WTC11 (cell line): Measurements from ENCODE around the gene HECTD4. TPM values are rescaled to one million over a fixed set of nuclear protein-coding genes. Genes with fewer than 3 reads are reported as not detected.

Experiments used
- ATAC-seq: fragments of 200-7000 bp; cut with Tn5 transposase; 2 replicates; pipeline ENCODE4 v1.10.0; 2021; ENCODE audit warnings: mild to moderate bottlenecking, moderate library complexity
- CTCF ChIA-PET: fragments of 300-600 bp; sonication (Branson Sonifier 250); formaldehyde crosslinking; loops from one replicate; lab custom pipeline; 2021; ENCODE audit warnings: antibody characterized with exemption; lab: Charles Lee
- POLR2A ChIA-PET: fragments of 350-600 bp; sonication (Branson Sonifier 250); formaldehyde crosslinking; loops from one replicate; lab custom pipeline; 2021; ENCODE audit warnings: antibody characterized with exemption; lab: Charles Lee
- DNase-seq: peaks from one replicate; pipeline ENCODE4 v3.0.0; 2021; ENCODE audit warnings: low spot score
- H3K27ac Mint-ChIP-seq: 2 replicates; pipeline ENCODE4 v1.8.0; 2021; ENCODE audit warnings: mixed read lengths
- H3K27me3 Mint-ChIP-seq: 2 replicates; pipeline ENCODE4 v1.8.0; 2021; ENCODE audit warnings: low read depth, mild to moderate bottlenecking, moderate library complexity, mixed read lengths
- H3K36me3 Mint-ChIP-seq: 2 replicates; pipeline ENCODE4 v1.8.0; 2021; ENCODE audit warnings: mixed read lengths
- H3K4me1 Mint-ChIP-seq: 2 replicates; pipeline ENCODE4 v1.8.0; 2022; ENCODE audit warnings: mixed read lengths
- H3K4me3 Mint-ChIP-seq: 2 replicates; pipeline ENCODE4 v1.8.0; 2021; ENCODE audit warnings: mild to moderate bottlenecking, moderate library complexity, mixed read lengths
- H3K9me3 Mint-ChIP-seq: 2 replicates; pipeline ENCODE4 v1.8.0; 2021; ENCODE audit warnings: mixed read lengths
- ATF1 ChIP-seq: sonication (generic); formaldehyde crosslinking; IDR thresholded peaks from 2 replicates; pipeline ENCODE4 v1.8.1; 2023; ENCODE audit warnings: mild to moderate bottlenecking, moderate library complexity, missing genetic modification reagents
- CBFB ChIP-seq: sonication (generic); formaldehyde crosslinking; IDR thresholded peaks from 2 replicates; pipeline ENCODE4 v1.8.1; 2022; ENCODE audit warnings: mild to moderate bottlenecking, low read depth, missing genetic modification reagents
- FOXJ3 ChIP-seq: sonication (generic); formaldehyde crosslinking; IDR thresholded peaks from 2 replicates; pipeline ENCODE4 v1.9.0; 2021; ENCODE audit warnings: missing genetic modification reagents, mild to moderate bottlenecking, borderline replicate concordance
- FOXK1 ChIP-seq: sonication (generic); formaldehyde crosslinking; IDR thresholded peaks from 2 replicates; pipeline ENCODE4 v1.8.0; 2022; ENCODE audit warnings: mild to moderate bottlenecking, moderate library complexity, missing genetic modification reagents
- FOXP1 ChIP-seq: sonication (generic); formaldehyde crosslinking; IDR thresholded peaks from 2 replicates; pipeline ENCODE4 v1.8.0; 2022; ENCODE audit warnings: missing genetic modification reagents, mild to moderate bottlenecking, moderate library complexity, borderline replicate concordance
- IRF1 ChIP-seq: sonication (generic); formaldehyde crosslinking; IDR thresholded peaks from 2 replicates; pipeline ENCODE4 v1.8.0; 2023; ENCODE audit warnings: missing genetic modification reagents
- JAZF1 ChIP-seq: fragments of 250-450 bp; sonication (Bioruptor Pico); IDR thresholded peaks from 2 replicates; pipeline ENCODE4 v1.9.0; 2021; ENCODE audit warnings: moderate library complexity, mild to moderate bottlenecking, inconsistent platforms
- KAT7 ChIP-seq: sonication (generic); formaldehyde crosslinking; IDR thresholded peaks from 2 replicates; pipeline ENCODE4 v1.8.1; 2023; ENCODE audit warnings: missing genetic modification reagents, mild to moderate bottlenecking, borderline replicate concordance
- NR3C1 ChIP-seq: sonication (generic); formaldehyde crosslinking; conservative IDR thresholded peaks from 2 replicates; pipeline ENCODE4 v1.8.1; 2023; ENCODE audit warnings: low read depth, mild to moderate bottlenecking, missing genetic modification reagents
- OVOL2 ChIP-seq: fragments of 250-450 bp; sonication (Bioruptor Pico); IDR thresholded peaks from 2 replicates; pipeline ENCODE4 v1.9.0; 2021; ENCODE audit warnings: mild to moderate bottlenecking, borderline replicate concordance
- SP1 ChIP-seq: sonication (generic); formaldehyde crosslinking; conservative IDR thresholded peaks from 2 replicates; pipeline ENCODE4 v1.8.1; 2022; ENCODE audit warnings: missing genetic modification reagents
- ZNF121 ChIP-seq: sonication (generic); formaldehyde crosslinking; IDR thresholded peaks from 2 replicates; pipeline ENCODE4 v1.8.0; 2023; ENCODE audit warnings: missing genetic modification reagents
- ZNF138 ChIP-seq: sonication (generic); formaldehyde crosslinking; conservative IDR thresholded peaks from 2 replicates; pipeline ENCODE4 v1.8.1; 2022; ENCODE audit warnings: mild to moderate bottlenecking, moderate library complexity, missing genetic modification reagents
- ZNF219 ChIP-seq: sonication (generic); formaldehyde crosslinking; IDR thresholded peaks from 2 replicates; pipeline ENCODE4 v1.8.0; 2023; ENCODE audit warnings: missing genetic modification reagents, mild to moderate bottlenecking, borderline replicate concordance
- ZNF232 ChIP-seq: sonication (generic); formaldehyde crosslinking; IDR thresholded peaks from 2 replicates; pipeline ENCODE4 v1.8.0; 2022; ENCODE audit warnings: mild to moderate bottlenecking, missing genetic modification reagents
- ZNF423 ChIP-seq: fragments of 250-450 bp; sonication (Bioruptor Pico); IDR thresholded peaks from 2 replicates; pipeline ENCODE4 v2.1.2; 2022; ENCODE audit warnings: mild to moderate bottlenecking, moderate library complexity
- total RNA-seq: library from RNA; stranded (reverse); gene quantifications from 3 replicates; pipeline ENCODE4 v1.2.3, GENCODE V29; 2021
- TF ChIP-seq, protein P1 (sequence below): fragments of 250-450 bp; sonication (Bioruptor Pico); IDR thresholded peaks from 2 replicates; pipeline ENCODE4 v1.9.0; 2021; ENCODE audit warnings: mild to moderate bottlenecking
- TF ChIP-seq, protein P2 (sequence below): fragments of 200-600 bp; IDR thresholded peaks from 2 replicates; pipeline ENCODE4 v1.8.0; 2022; ENCODE audit warnings: antibody characterized with exemption
- TF ChIP-seq, protein P3 (sequence below): sonication (generic); formaldehyde crosslinking; IDR thresholded peaks from 2 replicates; pipeline ENCODE4 v1.8.0; 2022; ENCODE audit warnings: missing genetic modification reagents
- TF ChIP-seq, protein P4 (sequence below): sonication (generic); formaldehyde crosslinking; IDR thresholded peaks from 2 replicates; pipeline ENCODE4 v1.8.1; 2022; ENCODE audit warnings: mild to moderate bottlenecking, missing genetic modification reagents, moderate library complexity, borderline replicate concordance
- TF ChIP-seq, protein P5 (sequence below): sonication (generic); formaldehyde crosslinking; conservative IDR thresholded peaks from 2 replicates; pipeline ENCODE4 v1.8.1; 2022; ENCODE audit warnings: mild to moderate bottlenecking, missing genetic modification reagents

The HECTD4 gene
- total RNA-seq, 1 experiment from 2014 or later: 31.7 TPM

- H3K27me3 Mint-ChIP-seq: no peaks in the 10 kb centered on the region
- H3K36me3 Mint-ChIP-seq: peaks cover 7% of the 10 kb centered on the region
- peak overlapping the region; percentile 75; the same call in 1 of the 2 replicates for H3K27ac Mint-ChIP-seq
- peaks cover 12% of the 10 kb centered on the region for H3K4me1 Mint-ChIP-seq
- no peaks in the 10 kb centered on the region for H3K9me3 Mint-ChIP-seq
- TF ChIP-seq NR3C1 (CRISPR knock-in tag) (no peak), SP1 (CRISPR knock-in tag) (no peak), OVOL2 (no peak), ZNF423 (CRISPR knock-in tag) (no peak)
- TF ChIP-seq, protein P1, sequence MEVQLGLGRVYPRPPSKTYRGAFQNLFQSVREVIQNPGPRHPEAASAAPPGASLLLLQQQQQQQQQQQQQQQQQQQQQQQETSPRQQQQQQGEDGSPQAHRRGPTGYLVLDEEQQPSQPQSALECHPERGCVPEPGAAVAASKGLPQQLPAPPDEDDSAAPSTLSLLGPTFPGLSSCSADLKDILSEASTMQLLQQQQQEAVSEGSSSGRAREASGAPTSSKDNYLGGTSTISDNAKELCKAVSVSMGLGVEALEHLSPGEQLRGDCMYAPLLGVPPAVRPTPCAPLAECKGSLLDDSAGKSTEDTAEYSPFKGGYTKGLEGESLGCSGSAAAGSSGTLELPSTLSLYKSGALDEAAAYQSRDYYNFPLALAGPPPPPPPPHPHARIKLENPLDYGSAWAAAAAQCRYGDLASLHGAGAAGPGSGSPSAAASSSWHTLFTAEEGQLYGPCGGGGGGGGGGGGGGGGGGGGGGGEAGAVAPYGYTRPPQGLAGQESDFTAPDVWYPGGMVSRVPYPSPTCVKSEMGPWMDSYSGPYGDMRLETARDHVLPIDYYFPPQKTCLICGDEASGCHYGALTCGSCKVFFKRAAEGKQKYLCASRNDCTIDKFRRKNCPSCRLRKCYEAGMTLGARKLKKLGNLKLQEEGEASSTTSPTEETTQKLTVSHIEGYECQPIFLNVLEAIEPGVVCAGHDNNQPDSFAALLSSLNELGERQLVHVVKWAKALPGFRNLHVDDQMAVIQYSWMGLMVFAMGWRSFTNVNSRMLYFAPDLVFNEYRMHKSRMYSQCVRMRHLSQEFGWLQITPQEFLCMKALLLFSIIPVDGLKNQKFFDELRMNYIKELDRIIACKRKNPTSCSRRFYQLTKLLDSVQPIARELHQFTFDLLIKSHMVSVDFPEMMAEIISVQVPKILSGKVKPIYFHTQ (CRISPR knock-in tag): no peak
- TF ChIP-seq, all 79 proteins: peak for 0
- ChIA-PET CTCF (interaction anchor here (0.5 to 2.0 kb wide), 18 partner anchors 11 to 1666 kb away, joined by 3 to 23 read pairs (median 4); no protein-coding TSS in a partner anchor), POLR2A (no interaction called here)
- DNase-seq (peak; percentile 53), ATAC-seq (peak; percentile 95)
- no peak overlapping the region for H3K4me3 Mint-ChIP-seq
These were observed 120.7 kb downstream of the HECTD4 start for GRCh38 chr12:112261559-112261958.

- no peaks in the 10 kb centered on the region for H3K27me3 Mint-ChIP-seq
- ATAC-seq: no peak
- ChIA-PET POLR2A (interaction anchor here (0.6 kb wide), 2 partner anchors 8 to 54 kb away, joined by 3 read pairs; no protein-coding TSS in a partner anchor), CTCF (no interaction called here)
- DNase-seq: no peak
- TF ChIP-seq IRF1: no peak
- no peak for TF ChIP-seq ZNF121 (CRISPR knock-in tag)
- no peak for TF ChIP-seq FOXP1
- no peak for TF ChIP-seq NR3C1 (CRISPR knock-in tag)
- TF ChIP-seq, protein P2, sequence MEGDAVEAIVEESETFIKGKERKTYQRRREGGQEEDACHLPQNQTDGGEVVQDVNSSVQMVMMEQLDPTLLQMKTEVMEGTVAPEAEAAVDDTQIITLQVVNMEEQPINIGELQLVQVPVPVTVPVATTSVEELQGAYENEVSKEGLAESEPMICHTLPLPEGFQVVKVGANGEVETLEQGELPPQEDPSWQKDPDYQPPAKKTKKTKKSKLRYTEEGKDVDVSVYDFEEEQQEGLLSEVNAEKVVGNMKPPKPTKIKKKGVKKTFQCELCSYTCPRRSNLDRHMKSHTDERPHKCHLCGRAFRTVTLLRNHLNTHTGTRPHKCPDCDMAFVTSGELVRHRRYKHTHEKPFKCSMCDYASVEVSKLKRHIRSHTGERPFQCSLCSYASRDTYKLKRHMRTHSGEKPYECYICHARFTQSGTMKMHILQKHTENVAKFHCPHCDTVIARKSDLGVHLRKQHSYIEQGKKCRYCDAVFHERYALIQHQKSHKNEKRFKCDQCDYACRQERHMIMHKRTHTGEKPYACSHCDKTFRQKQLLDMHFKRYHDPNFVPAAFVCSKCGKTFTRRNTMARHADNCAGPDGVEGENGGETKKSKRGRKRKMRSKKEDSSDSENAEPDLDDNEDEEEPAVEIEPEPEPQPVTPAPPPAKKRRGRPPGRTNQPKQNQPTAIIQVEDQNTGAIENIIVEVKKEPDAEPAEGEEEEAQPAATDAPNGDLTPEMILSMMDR: no peak
- TF ChIP-seq ZNF219 (CRISPR knock-in tag): no peak
- TF ChIP-seq, protein P3, sequence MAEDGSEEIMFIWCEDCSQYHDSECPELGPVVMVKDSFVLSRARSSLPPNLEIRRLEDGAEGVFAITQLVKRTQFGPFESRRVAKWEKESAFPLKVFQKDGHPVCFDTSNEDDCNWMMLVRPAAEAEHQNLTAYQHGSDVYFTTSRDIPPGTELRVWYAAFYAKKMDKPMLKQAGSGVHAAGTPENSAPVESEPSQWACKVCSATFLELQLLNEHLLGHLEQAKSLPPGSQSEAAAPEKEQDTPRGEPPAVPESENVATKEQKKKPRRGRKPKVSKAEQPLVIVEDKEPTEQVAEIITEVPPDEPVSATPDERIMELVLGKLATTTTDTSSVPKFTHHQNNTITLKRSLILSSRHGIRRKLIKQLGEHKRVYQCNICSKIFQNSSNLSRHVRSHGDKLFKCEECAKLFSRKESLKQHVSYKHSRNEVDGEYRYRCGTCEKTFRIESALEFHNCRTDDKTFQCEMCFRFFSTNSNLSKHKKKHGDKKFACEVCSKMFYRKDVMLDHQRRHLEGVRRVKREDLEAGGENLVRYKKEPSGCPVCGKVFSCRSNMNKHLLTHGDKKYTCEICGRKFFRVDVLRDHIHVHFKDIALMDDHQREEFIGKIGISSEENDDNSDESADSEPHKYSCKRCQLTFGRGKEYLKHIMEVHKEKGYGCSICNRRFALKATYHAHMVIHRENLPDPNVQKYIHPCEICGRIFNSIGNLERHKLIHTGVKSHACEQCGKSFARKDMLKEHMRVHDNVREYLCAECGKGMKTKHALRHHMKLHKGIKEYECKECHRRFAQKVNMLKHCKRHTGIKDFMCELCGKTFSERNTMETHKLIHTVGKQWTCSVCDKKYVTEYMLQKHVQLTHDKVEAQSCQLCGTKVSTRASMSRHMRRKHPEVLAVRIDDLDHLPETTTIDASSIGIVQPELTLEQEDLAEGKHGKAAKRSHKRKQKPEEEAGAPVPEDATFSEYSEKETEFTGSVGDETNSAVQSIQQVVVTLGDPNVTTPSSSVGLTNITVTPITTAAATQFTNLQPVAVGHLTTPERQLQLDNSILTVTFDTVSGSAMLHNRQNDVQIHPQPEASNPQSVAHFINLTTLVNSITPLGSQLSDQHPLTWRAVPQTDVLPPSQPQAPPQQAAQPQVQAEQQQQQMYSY (CRISPR knock-in tag): no peak
- no peak for TF ChIP-seq JAZF1
- TF ChIP-seq, protein P4, sequence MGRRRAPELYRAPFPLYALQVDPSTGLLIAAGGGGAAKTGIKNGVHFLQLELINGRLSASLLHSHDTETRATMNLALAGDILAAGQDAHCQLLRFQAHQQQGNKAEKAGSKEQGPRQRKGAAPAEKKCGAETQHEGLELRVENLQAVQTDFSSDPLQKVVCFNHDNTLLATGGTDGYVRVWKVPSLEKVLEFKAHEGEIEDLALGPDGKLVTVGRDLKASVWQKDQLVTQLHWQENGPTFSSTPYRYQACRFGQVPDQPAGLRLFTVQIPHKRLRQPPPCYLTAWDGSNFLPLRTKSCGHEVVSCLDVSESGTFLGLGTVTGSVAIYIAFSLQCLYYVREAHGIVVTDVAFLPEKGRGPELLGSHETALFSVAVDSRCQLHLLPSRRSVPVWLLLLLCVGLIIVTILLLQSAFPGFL (CRISPR knock-in tag): no peak
- TF ChIP-seq ZNF232: no peak
- TF ChIP-seq FOXJ3 (CRISPR knock-in tag): no peak
- TF ChIP-seq, protein P5, sequence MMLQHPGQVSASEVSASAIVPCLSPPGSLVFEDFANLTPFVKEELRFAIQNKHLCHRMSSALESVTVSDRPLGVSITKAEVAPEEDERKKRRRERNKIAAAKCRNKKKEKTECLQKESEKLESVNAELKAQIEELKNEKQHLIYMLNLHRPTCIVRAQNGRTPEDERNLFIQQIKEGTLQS (CRISPR knock-in tag): no peak
- TF ChIP-seq ZNF138 (CRISPR knock-in tag): no peak
- TF ChIP-seq CBFB (CRISPR knock-in tag): no peak
- TF ChIP-seq KAT7: no peak
- no peak for TF ChIP-seq FOXK1
- TF ChIP-seq ATF1 (CRISPR knock-in tag): no peak
- H3K9me3 Mint-ChIP-seq: no peaks in the 10 kb centered on the region
- no peak overlapping the region for H3K27ac Mint-ChIP-seq
- H3K4me1 Mint-ChIP-seq: peaks cover 24% of the 10 kb centered on the region
- H3K4me3 Mint-ChIP-seq: no peak overlapping the region
- H3K36me3 Mint-ChIP-seq: peaks cover 22% of the 10 kb centered on the region
These were observed 123.3 kb downstream of the HECTD4 start for GRCh38 chr12:112258926-112259325.
